Fibroblast of villous mesenchyme (primary cell): ENCODE data around the gene ANO6. TPM values are rescaled to one million over a fixed set of nuclear protein-coding genes. Genes with fewer than 3 reads are reported as not detected.
A peak's percentile ranks its signal among the peaks of the same experiment; 100 is the strongest.

Source experiments
- DNase-seq: peaks from one replicate; pipeline ENCODE4 v3.0.0-alpha.2; 2010; ENCODE audit warnings: low read depth
- H3K4me3 ChIP-seq: 2 replicates; pipeline ENCODE4 v1.5.1; 2011; ENCODE audit warnings: low read depth, mild to moderate bottlenecking, low read length
- CTCF ChIP-seq: IDR thresholded peaks from 2 replicates; pipeline ENCODE4 v1.5.1; 2012; ENCODE audit warnings: low read depth, mild to moderate bottlenecking, low read length; ENCODE audit not compliant: insufficient read depth
- total RNA-seq: library from RNA; depleted of rRNA; stranded (reverse); fragments of >200 nt; gene quantifications from 2 replicates; pipeline ENCODE4 v1.2.3, GENCODE V29; 2012

The ANO6 gene
- total RNA-seq, 1 donor: 91.5 TPM

GRCh38 chr12:45329702-45330101 lies 113.8 kb downstream of the ANO6 start:
- H3K4me3 ChIP-seq: no peak overlapping the region
- TF ChIP-seq CTCF: no peak

GRCh38 chr12:45331552-45331951 lies 115.7 kb downstream of the ANO6 start:
- DNase-seq: no peak
- H3K4me3 ChIP-seq: no peak overlapping the region
- TF ChIP-seq CTCF: no peak

More at GRCh38 chr12:45329702-45330101, 113.8 kb downstream of the ANO6 start:
- no peak for DNase-seq

- no peak for DNase-seq
- no peak for TF ChIP-seq CTCF
- H3K4me3 ChIP-seq: no peak overlapping the region
Observed at GRCh38 chr12:45334396-45334795, 118.5 kb downstream of the ANO6 start.

DNA sequence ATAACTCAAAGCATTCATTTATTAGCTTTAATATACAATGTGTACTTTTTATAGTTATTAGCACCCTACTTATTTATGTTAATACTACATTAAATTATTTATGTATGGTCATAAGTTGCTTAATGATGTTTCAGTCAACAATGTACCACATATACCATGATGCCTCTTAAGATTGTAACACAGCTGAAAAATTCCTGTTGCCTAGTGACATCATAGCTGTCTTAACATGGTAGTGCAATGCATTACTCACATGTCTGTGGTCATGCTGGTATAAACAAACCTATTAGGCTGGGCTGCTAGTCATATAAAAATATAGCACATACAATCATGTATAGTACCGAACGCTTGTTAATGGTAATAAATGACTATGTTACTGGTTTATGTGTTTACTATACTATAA lies 120.4 kb downstream of the ANO6 start:
- TF ChIP-seq CTCF: no peak
- no peak overlapping the region for H3K4me3 ChIP-seq
- peak; percentile 98 for DNase-seq

GRCh38 chr12:45336762-45337596 lies 121.1 kb downstream of the ANO6 start:
- peak; percentile 23 for TF ChIP-seq CTCF
- peak; percentile 95 for DNase-seq
- H3K4me3 ChIP-seq: no peak overlapping the region

DNA sequence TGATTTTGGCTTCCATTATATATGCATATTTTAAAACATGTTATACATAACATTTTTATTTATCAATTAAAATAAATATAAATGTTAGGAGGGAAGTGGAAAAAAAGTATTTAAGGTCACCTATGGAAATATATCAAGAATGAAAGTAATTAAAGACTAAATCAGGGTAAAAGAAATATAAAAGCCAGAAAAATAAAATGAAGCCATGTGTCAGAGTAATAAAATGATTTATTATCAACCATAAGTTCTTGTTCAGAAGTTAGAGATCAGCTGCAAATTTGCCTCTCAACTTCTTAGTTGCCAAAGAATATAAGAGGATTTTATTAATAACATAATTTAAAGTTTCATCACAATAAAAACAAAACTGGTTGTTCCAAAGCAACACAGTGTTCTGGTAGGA lies 121.9 kb downstream of the ANO6 start:
- DNase-seq: no peak
- H3K4me3 ChIP-seq: no peak overlapping the region
- no peak for TF ChIP-seq CTCF

DNA sequence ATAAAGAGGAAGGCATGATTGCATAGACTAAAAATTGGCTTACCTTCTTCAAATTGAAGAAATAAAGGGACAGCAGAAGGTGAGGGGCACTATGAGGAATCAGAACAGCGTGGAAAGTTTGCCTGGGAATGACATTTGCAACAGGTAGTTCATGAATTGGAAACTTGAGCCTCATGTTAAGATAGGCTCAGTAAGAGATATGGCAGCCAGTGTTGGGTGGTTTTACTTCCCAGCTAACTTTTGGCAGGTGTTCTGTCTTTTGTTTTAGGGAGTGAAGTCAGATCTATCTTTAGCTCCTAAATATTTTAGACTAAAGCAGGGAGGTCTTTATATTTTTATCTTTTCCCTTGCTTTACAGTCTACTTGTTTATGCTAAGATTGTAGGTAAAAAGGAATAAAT lies 122.4 kb downstream of the ANO6 start:
- no peak overlapping the region for H3K4me3 ChIP-seq
- no peak for DNase-seq
- TF ChIP-seq CTCF: no peak
